Mesendoderm (in vitro differentiated cells): Measurements from ENCODE around the gene POMGNT2.

Experiments
- DNase-seq: peaks from one replicate; pipeline ENCODE4 v3.0.0; 2013
- H2AK5ac ChIP-seq: 2 replicates; pipeline ENCODE4 v1.6.1; 2013; ENCODE audit warnings: low read length, inconsistent platforms
- H2BK120ac ChIP-seq: 2 replicates; pipeline ENCODE4 v1.6.1; 2013; ENCODE audit warnings: low read depth, mild to moderate bottlenecking, low read length, moderate library complexity, mixed read lengths
- H2BK15ac ChIP-seq: replicated peaks from 2 replicates; pipeline ENCODE4 v1.6.1; 2013; ENCODE audit warnings: low read depth, mild to moderate bottlenecking, moderate library complexity
- H2BK5ac ChIP-seq: 2 replicates; pipeline ENCODE4 v1.6.1; 2013; ENCODE audit warnings: low read length, inconsistent platforms
- H3K18ac ChIP-seq: 2 replicates; pipeline ENCODE4 v1.6.1; 2013; ENCODE audit warnings: mild to moderate bottlenecking, low read length, mixed read lengths
- H3K23ac ChIP-seq: one replicate; pipeline ENCODE4 v1.6.1; 2013; ENCODE audit warnings: low read length
- H3K27ac ChIP-seq: 2 replicates; pipeline ENCODE4 v1.5.1; 2013; ENCODE audit warnings: low read depth, mild to moderate bottlenecking, inconsistent platforms, low read length, moderate library complexity
- H3K27me3 ChIP-seq: 2 replicates; pipeline ENCODE4 v1.6.1; 2013; ENCODE audit warnings: low read length, control low read depth, mild to moderate bottlenecking, inconsistent platforms; ENCODE audit not compliant: insufficient read depth, poor library complexity
- H3K36me3 ChIP-seq: 2 replicates; pipeline ENCODE4 v1.6.1; 2013; ENCODE audit warnings: low read length, inconsistent platforms; ENCODE audit not compliant: control insufficient read depth, insufficient read depth
- H3K4ac ChIP-seq: one replicate; pipeline ENCODE4 v1.6.1; 2013; ENCODE audit warnings: low read depth, mild to moderate bottlenecking, low read length, moderate library complexity
- H3K4me1 ChIP-seq: 2 replicates; pipeline ENCODE4 v1.6.1; 2013; ENCODE audit warnings: low read depth, low read length, inconsistent platforms; ENCODE audit not compliant: control insufficient read depth
- H3K4me2 ChIP-seq: 2 replicates; pipeline ENCODE4 v1.6.1; 2013; ENCODE audit warnings: low read length
- H3K4me3 ChIP-seq: 2 replicates; pipeline ENCODE4 v1.5.1; 2013; ENCODE audit warnings: mild to moderate bottlenecking, low read length
- H3K56ac ChIP-seq: one replicate; pipeline ENCODE4 v1.6.1; 2013; ENCODE audit warnings: low read length
- H3K79me1 ChIP-seq: 2 replicates; pipeline ENCODE4 v1.6.1; 2013; ENCODE audit warnings: low read length, inconsistent platforms
- H3K79me2 ChIP-seq: 2 replicates; pipeline ENCODE4 v1.6.1; 2013; ENCODE audit warnings: mild to moderate bottlenecking, low read length; ENCODE audit not compliant: control insufficient read depth, insufficient read depth
- H3K9ac ChIP-seq: 2 replicates; pipeline ENCODE4 v1.6.1; 2013; ENCODE audit warnings: low read length, inconsistent platforms
- H4K5ac ChIP-seq: one replicate; pipeline ENCODE4 v1.6.1; 2013; ENCODE audit warnings: low read length
- H4K8ac ChIP-seq: one replicate; pipeline ENCODE4 v1.6.1; 2013; ENCODE audit warnings: low read depth, mild to moderate bottlenecking, control low read depth, low read length, moderate library complexity
- WGBS: extraction: QIAGEN DNeasy Blood & Tissue Kit; methylation state at CpG from one replicate; pipeline ENCODE4 v1.1.7; 2013; ENCODE audit warnings: low lambda C conversion rate, missing lambda C conversion rate; ENCODE audit not compliant: insufficient coverage; ENCODE audit errors: extremely low coverage; 5-methylcytosine and 5-hydroxymethylcytosine counted together

The POMGNT2 gene

DNA sequence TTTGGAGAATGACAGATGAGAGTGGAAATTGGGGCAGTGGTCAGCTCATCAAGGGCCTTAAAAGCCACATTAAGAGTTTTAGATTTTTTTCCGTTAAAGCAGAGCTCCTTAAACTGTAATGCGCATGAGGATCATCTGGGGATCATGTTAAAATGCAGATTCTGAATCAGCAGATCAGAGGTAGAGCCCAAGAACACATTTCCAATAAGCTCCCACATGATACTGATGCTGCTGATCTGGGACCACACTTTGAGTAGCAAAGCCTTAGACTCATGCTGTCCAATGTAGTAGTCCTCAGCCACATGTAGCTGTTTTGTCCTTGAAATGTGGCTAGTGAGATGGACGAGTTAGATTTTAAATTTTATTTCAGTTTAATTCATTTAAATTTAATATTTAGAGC lies 26.3 kb upstream of the POMGNT2 start:
- H3K18ac ChIP-seq: no peak overlapping the region
- no CpG with 5 or more reads among the region's 3 CpGs for WGBS

DNA sequence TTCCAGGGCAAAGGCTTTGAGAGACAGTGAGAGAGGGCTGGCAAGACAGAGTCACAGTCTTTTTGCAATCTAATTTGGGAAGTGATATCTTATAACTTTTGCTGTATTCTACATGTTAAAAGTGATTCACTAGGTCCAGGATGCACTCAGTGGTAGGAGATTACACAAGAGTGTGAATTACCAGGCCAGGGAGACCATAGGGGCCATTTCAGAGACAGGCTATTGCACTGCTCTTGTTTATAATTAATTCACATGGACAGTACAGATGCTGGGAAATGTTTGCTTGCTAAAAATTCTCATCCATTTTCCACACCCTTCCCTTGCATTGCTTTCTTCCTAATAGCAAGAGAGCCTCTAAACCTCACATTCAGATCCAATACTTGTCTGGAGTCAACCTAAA lies 22.6 kb upstream of the POMGNT2 start:
- H3K27ac ChIP-seq: no peak overlapping the region
- no peak overlapping the region for H2BK15ac ChIP-seq
- no peaks in the 10 kb centered on the region for H3K27me3 ChIP-seq
- H3K4me1 ChIP-seq: no peaks in the 10 kb centered on the region
- no peaks in the 10 kb centered on the region for H3K79me1 ChIP-seq
- H3K4me3 ChIP-seq: no peak overlapping the region
- H2BK5ac ChIP-seq: no peak overlapping the region
- H2AK5ac ChIP-seq: no peak overlapping the region
- no peak overlapping the region for H3K9ac ChIP-seq
- no peak overlapping the region for H3K4ac ChIP-seq
- no peak overlapping the region for H2BK120ac ChIP-seq
- H3K4me2 ChIP-seq: no peak overlapping the region
- no peak overlapping the region for H4K5ac ChIP-seq
- DNase-seq: no peak
- H3K79me2 ChIP-seq: no peaks in the 10 kb centered on the region
- H3K56ac ChIP-seq: no peak overlapping the region
- no peak overlapping the region for H4K8ac ChIP-seq
- H3K36me3 ChIP-seq: no peaks in the 10 kb centered on the region
- H3K18ac ChIP-seq: no peak overlapping the region
- H3K23ac ChIP-seq: no peak overlapping the region

More for the DNA sequence above, 26.3 kb upstream of the POMGNT2 start:
- Histone ChIP-seq H3K79me1 (no peaks in the 10 kb centered on the region), H3K23ac (no peak overlapping the region), H2BK120ac (no peak overlapping the region), H4K5ac (no peak overlapping the region), H3K27me3 (no peaks in the 10 kb centered on the region), H2AK5ac (no peak overlapping the region), H3K79me2 (no peaks in the 10 kb centered on the region), H3K4ac (no peak overlapping the region), H2BK5ac (no peak overlapping the region), H3K4me2 (no peak overlapping the region), H3K27ac (no peak overlapping the region), H3K4me3 (no peak overlapping the region), H3K56ac (no peak overlapping the region), H2BK15ac (no peak overlapping the region), H3K4me1 (no peaks in the 10 kb centered on the region), H3K36me3 (no peaks in the 10 kb centered on the region), H4K8ac (no peak overlapping the region), H3K9ac (no peak overlapping the region)
- no peak for DNase-seq

DNA sequence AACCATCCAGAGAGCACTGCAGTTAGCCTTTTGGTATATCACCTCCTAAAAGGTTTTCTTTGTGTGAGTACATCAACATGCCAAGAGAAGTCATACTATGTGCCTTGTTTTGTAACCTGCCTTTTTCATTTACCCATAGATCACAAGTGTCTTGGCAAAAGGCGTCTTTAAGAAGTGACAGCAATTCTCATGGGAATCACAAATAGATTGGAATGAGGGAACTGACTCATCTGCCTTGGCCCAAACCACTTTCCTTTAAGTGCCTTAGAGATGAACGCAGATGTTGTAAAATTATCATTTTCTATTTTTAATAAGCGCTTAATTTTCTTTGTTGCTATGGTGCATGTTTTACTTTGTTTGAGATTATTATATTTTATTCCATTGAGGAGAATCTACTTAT lies 20.7 kb upstream of the POMGNT2 start:
- Histone ChIP-seq H3K9ac (no peak overlapping the region), H2BK5ac (no peak overlapping the region), H3K27ac (no peak overlapping the region), H2BK15ac (no peak overlapping the region), H4K8ac (no peak overlapping the region), H3K4ac (no peak overlapping the region), H3K79me1 (no peaks in the 10 kb centered on the region), H3K23ac (no peak overlapping the region), H3K4me1 (no peaks in the 10 kb centered on the region), H3K56ac (no peak overlapping the region), H3K36me3 (no peaks in the 10 kb centered on the region), H3K79me2 (no peaks in the 10 kb centered on the region), H3K4me3 (no peak overlapping the region), H4K5ac (no peak overlapping the region), H2AK5ac (no peak overlapping the region), H3K27me3 (no peaks in the 10 kb centered on the region), H3K18ac (no peak overlapping the region), H2BK120ac (no peak overlapping the region), H3K4me2 (no peak overlapping the region)
- WGBS: no CpG with 5 or more reads among the region's 3 CpGs
- no peak for DNase-seq

DNA sequence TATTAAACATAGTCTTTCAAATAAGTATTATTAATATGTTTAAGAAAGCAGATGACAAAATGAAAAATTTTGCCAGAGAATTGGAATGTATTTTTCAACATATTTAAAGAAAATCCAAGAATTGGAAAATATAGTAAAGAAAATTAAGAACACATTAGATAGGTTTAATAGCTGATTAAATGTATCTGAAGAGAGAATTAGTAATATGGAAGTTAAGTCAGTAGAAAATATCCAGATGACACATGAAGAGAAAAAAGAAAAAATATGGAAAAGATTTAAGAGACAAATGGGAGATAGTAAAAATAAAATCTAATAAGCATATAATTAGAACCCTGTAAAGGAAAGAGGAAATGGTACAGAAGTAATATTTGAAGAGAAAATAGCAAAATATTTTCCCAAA lies 18.0 kb upstream of the POMGNT2 start:
- H3K9ac ChIP-seq: no peak overlapping the region
- no peak overlapping the region for H4K5ac ChIP-seq
- H2BK5ac ChIP-seq: no peak overlapping the region
- no peak overlapping the region for H3K23ac ChIP-seq
- no peaks in the 10 kb centered on the region for H3K4me1 ChIP-seq
- H3K4me2 ChIP-seq: no peak overlapping the region
- H3K79me2 ChIP-seq: no peaks in the 10 kb centered on the region
- no peaks in the 10 kb centered on the region for H3K36me3 ChIP-seq
- no peak overlapping the region for H2BK15ac ChIP-seq
- H3K4me3 ChIP-seq: no peak overlapping the region
- H3K56ac ChIP-seq: no peak overlapping the region
- H3K27ac ChIP-seq: no peak overlapping the region
- H3K4ac ChIP-seq: no peak overlapping the region
- H3K79me1 ChIP-seq: no peaks in the 10 kb centered on the region
- H4K8ac ChIP-seq: no peak overlapping the region
- DNase-seq: no peak
- H3K27me3 ChIP-seq: no peaks in the 10 kb centered on the region
- no peak overlapping the region for H2AK5ac ChIP-seq
- H2BK120ac ChIP-seq: no peak overlapping the region
- no peak overlapping the region for H3K18ac ChIP-seq

DNA sequence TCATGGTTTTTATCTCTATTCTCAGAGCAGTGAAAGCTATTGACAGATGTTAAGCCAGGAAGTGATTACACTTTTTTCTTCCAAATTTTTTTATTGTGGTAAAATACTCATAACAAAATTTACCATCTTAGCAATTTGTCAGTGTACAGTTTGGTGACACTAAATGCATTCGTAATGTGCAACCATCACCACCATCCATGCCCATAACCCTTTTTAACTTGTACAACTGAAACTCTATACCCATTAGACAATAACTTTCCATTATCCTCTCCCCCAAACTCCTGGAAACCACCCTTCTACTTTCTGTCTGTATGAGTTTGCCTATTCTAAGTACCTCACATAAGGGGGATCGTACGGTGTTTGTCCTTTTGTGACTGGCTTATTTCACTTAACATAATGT lies 15.1 kb upstream of the POMGNT2 start:
- Histone ChIP-seq H3K56ac (no peak overlapping the region), H3K4me1 (no peaks in the 10 kb centered on the region), H2BK5ac (no peak overlapping the region), H2AK5ac (no peak overlapping the region), H3K9ac (no peak overlapping the region), H3K4me3 (no peak overlapping the region), H3K27ac (no peak overlapping the region), H2BK15ac (no peak overlapping the region), H3K23ac (no peak overlapping the region), H3K79me2 (no peaks in the 10 kb centered on the region), H3K79me1 (no peaks in the 10 kb centered on the region), H3K18ac (no peak overlapping the region), H2BK120ac (no peak overlapping the region), H4K8ac (no peak overlapping the region), H3K36me3 (no peaks in the 10 kb centered on the region), H3K4ac (no peak overlapping the region), H3K4me2 (no peak overlapping the region), H4K5ac (no peak overlapping the region), H3K27me3 (no peaks in the 10 kb centered on the region)
- no peak for DNase-seq
- no CpG with 5 or more reads among the region's 3 CpGs for WGBS

DNA sequence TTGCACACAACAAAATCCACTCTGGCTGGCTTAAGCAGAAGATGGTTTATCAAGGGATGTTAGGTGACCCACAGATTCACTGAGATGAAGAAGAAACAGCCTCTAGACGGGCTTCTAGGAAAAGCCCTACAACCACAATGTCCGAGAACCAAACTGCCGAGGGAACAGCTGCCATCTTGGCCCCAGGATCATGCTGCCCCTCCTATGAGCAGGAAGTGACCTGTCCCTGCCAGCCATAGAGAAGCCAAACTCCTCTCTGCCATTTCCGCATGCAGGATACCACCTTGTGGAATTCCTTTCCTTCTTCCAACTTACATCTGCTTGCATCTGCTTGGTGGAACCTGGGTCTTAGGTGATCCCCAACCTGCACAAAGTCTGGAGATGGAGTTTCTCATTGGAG lies 11.4 kb upstream of the POMGNT2 start:
- Histone ChIP-seq H2BK5ac (no peak overlapping the region), H3K79me2 (no peaks in the 10 kb centered on the region)
- WGBS: no CpG with 5 or more reads among the region's 4 CpGs

More for the DNA sequence above, 11.4 kb upstream of the POMGNT2 start:
- Histone ChIP-seq H3K4me2 (no peak overlapping the region), H3K4me3 (no peak overlapping the region), H3K4me1 (peaks cover 2% of the 10 kb centered on the region), H4K8ac (no peak overlapping the region), H3K27me3 (no peaks in the 10 kb centered on the region), H3K23ac (no peak overlapping the region), H2BK120ac (no peak overlapping the region), H3K18ac (no peak overlapping the region), H3K36me3 (no peaks in the 10 kb centered on the region), H3K9ac (no peak overlapping the region), H2AK5ac (no peak overlapping the region), H3K4ac (no peak overlapping the region), H4K5ac (no peak overlapping the region), H3K79me1 (no peaks in the 10 kb centered on the region), H3K56ac (no peak overlapping the region), H2BK15ac (no peak overlapping the region), H3K27ac (no peak overlapping the region)
- DNase-seq: no peak
